Prostate gland (tissue), 2 donors: ENCODE results near the gene CASP3. TPM values are rescaled to one million over a fixed set of nuclear protein-coding genes. Genes with fewer than 3 reads are reported as not detected.

Source experiments
- DNase-seq: peaks from one replicate; pipeline ENCODE4 v3.0.0-alpha.2; 2019; ENCODE audit warnings: low spot score
- H3K27ac ChIP-seq, 2 donors: fragments of 200-600 bp; sonication (generic); 2 replicates each; pipeline ENCODE4 v1.5.1; 2017 to 2019
- H3K27me3 ChIP-seq: fragments of 200-600 bp; sonication (generic); replicated peaks from 2 replicates; pipeline ENCODE4 v1.5.1; 2019; ENCODE audit not compliant: insufficient read depth
- H3K36me3 ChIP-seq, 2 donors: fragments of 200-600 bp; sonication (generic); 1 replicate in 1 of 2; 2 replicates in 1 of 2; pipeline versions ENCODE4 v1.5.1 to v1.8.1; 2017 to 2019
- H3K4me1 ChIP-seq: fragments of 200-600 bp; sonication (generic); replicated peaks from 2 replicates; pipeline ENCODE4 v1.5.1; 2019
- H3K4me3 ChIP-seq, 2 donors: fragments of 200-600 bp; sonication (generic); 2 replicates each; pipeline ENCODE4 v1.5.1; 2017 to 2019
- H3K9me3 ChIP-seq: fragments of 200-600 bp; sonication (generic); 2 replicates; pipeline ENCODE4 v1.5.1; 2017
- CTCF ChIP-seq, 4 experiments: fragments of 200-600 bp in 2 of 4; fragments of 450-650 bp in 2 of 4; sonication (generic) in 2 of 4; IDR thresholded peaks; 1 replicate in 3 of 4; 2 replicates in 1 of 4; pipeline ENCODE4 v1.5.1; 2016 to 2019; ENCODE audit warnings: antibody characterized with exemption in 4 of 4, mild to moderate bottlenecking in 2 of 4, moderate library complexity in 2 of 4
- POLR2A ChIP-seq: fragments of 450-650 bp; IDR thresholded peaks from one replicate; pipeline ENCODE4 v1.6.1; 2016; ENCODE audit warnings: antibody characterized with exemption, mild to moderate bottlenecking
- POLR2AphosphoS5 ChIP-seq: sonication (generic); formaldehyde crosslinking; IDR thresholded peaks from one replicate; pipeline ENCODE4 v1.6.1; 2017; ENCODE audit warnings: antibody characterized with exemption
- WGBS: methylation state at CpG from one replicate; pipeline ENCODE4 v1.1.5; 2018; 5-methylcytosine and 5-hydroxymethylcytosine counted together
- intact Hi-C: fragments of 100-400 bp; cut with DNase I; formaldehyde crosslinking; loops from one replicate; pipeline ENCODE4 v1.14.2; 2022
- total RNA-seq, 2 donors: library from RNA; depleted of rRNA; stranded (reverse); fragments of >200 nt; gene quantifications; one replicate each; pipeline ENCODE4 v1.1.0, GENCODE V29; 2016

CASP3 gene
- total RNA-seq, 2 donors from 2014 or later = 13.3 to 13.8 TPM

- intact Hi-C loops = no loop called here
- no peaks in the 10 kb centered on the region for H3K36me3 ChIP-seq
- DNase-seq = no peak
- no peak overlapping the region for H3K4me3 ChIP-seq
- 83% methylated on average over 8 of the region's 8 CpGs for WGBS
- TF ChIP-seq POLR2AphosphoS5 (no peak), POLR2A (no peak), CTCF (IDR thresholded peaks at IDR 0.05) (no peak)
- no peaks in the 10 kb centered on the region for H3K9me3 ChIP-seq
- no peaks in the 10 kb centered on the region for H3K4me1 ChIP-seq
- H3K27me3 ChIP-seq = no peaks in the 10 kb centered on the region
- H3K27ac ChIP-seq = no peak overlapping the region
Measured at GRCh38 chr4:184588893-184589292, 60.4 kb downstream of the CASP3 start.

- TF ChIP-seq POLR2AphosphoS5 = no peak
- TF ChIP-seq POLR2A = no peak
- no peak for TF ChIP-seq CTCF (IDR thresholded peaks at IDR 0.05)
- no peaks in the 10 kb centered on the region for H3K36me3 ChIP-seq
- 85% methylated on average over 3 of the region's 3 CpGs for WGBS
Measured at GRCh38 chr4:184587701-184588100, 61.5 kb downstream of the CASP3 start.

GRCh38 chr4:184587221-184587620, 62.0 kb downstream of the CASP3 start:
- Histone ChIP-seq H3K4me3 (no peak overlapping the region), H3K9me3 (no peaks in the 10 kb centered on the region), H3K27ac (no peak overlapping the region), H3K4me1 (no peaks in the 10 kb centered on the region), H3K36me3 (no peaks in the 10 kb centered on the region), H3K27me3 (no peaks in the 10 kb centered on the region)
- TF ChIP-seq POLR2A = no peak
- TF ChIP-seq POLR2AphosphoS5 = no peak
- TF ChIP-seq CTCF (IDR thresholded peaks at IDR 0.05) = no peak
- intact Hi-C loops = no loop called here
- DNase-seq = no peak
- WGBS = 82% methylated on average over 5 of the region's 5 CpGs

More at GRCh38 chr4:184587701-184588100, 61.5 kb downstream of the CASP3 start:
- Histone ChIP-seq H3K27ac (no peak overlapping the region), H3K4me1 (no peaks in the 10 kb centered on the region), H3K27me3 (no peaks in the 10 kb centered on the region), H3K4me3 (no peak overlapping the region), H3K9me3 (no peaks in the 10 kb centered on the region)
- DNase-seq = no peak
- intact Hi-C loops = no loop called here

GRCh38 chr4:184583738-184584502, 65.3 kb downstream of the CASP3 start:
- intact Hi-C loops = no loop called here
- no peak for DNase-seq
- no peaks in the 10 kb centered on the region for H3K4me1 ChIP-seq
- H3K9me3 ChIP-seq = no peaks in the 10 kb centered on the region
- no peak overlapping the region for H3K4me3 ChIP-seq
- no peak overlapping the region for H3K27ac ChIP-seq
- H3K36me3 ChIP-seq = no peaks in the 10 kb centered on the region
- TF ChIP-seq POLR2AphosphoS5 (no peak), CTCF (IDR thresholded peaks at IDR 0.05) (no peak), POLR2A (no peak)
- 49% methylated on average over 9 of the region's 9 CpGs for WGBS
- no peaks in the 10 kb centered on the region for H3K27me3 ChIP-seq

Other genes starting within 250 kb of the CASP3 start
- 10 to 100 TPM; 40.7 to 49.9 TPM for gene IRF2, start 174.9 kb downstream of the CASP3 start, total RNA-seq
- gene PRIMPOL, start 291 bp upstream of the CASP3 start, total RNA-seq = 10 to 100 TPM; 14.3 to 28.6 TPM
- 10 to 100 TPM in 1 of 2 donors, 1 to 10 TPM in 1; 2.6 to 15.5 TPM for gene CENPU, start 84.6 kb upstream of the CASP3 start, total RNA-seq
- 100 to 1,000 TPM in 1 of 2 donors, 10 to 100 TPM in 1; 71.7 to 157 TPM for gene ACSL1, start 176.5 kb upstream of the CASP3 start, total RNA-seq